Eye (tissue), 1 donor: ENCODE measurements around the gene TXNDC17.
"Not testable (repeated sequence)": the region's sequence is repeated elsewhere in the genome, so short reads cannot be mapped to it uniquely, and the experiment has no call there.

Source experiments
- DNase-seq: peaks from one replicate; pipeline ENCODE4 v3.0.0-alpha.2; 2015

The TXNDC17 gene

GRCh38 chr17:6637458-6637840 is 3.4 kb upstream of the TXNDC17 start:
- no peak for DNase-seq

GRCh38 chr17:6638046-6638908 is 2.6 kb upstream of the TXNDC17 start:
- DNase-seq: no peak

GRCh38 chr17:6639014-6639585 is 1.8 kb upstream of the TXNDC17 start:
- DNase-seq: no peak

GRCh38 chr17:6639586-6640535 is 999 bp upstream of the TXNDC17 start:
- no peak for DNase-seq

- DNase-seq: no peak
Observed at GRCh38 chr17:6641247-6641863, 495 bp downstream of the TXNDC17 start.

GRCh38 chr17:6642592-6642991 is 1.7 kb downstream of the TXNDC17 start:
- DNase-seq: no peak

- no peak for DNase-seq
Observed at GRCh38 chr17:6643451-6644125, 2.7 kb downstream of the TXNDC17 start.

GRCh38 chr17:6648181-6648580 is 7.3 kb downstream of the TXNDC17 start:
- no peak for DNase-seq

GRCh38 chr17:6651354-6651918 is 10.6 kb downstream of the TXNDC17 start, which contains the start of the genes C17orf100 and MED31:
C17orf100 (plus strand) TSS chr17:6651762; CDS start chr17:6651914, 152 bp downstream.
MED31 (minus strand) TSS chr17:6651605; CDS start chr17:6651528, 77 bp downstream.
- DNase-seq: peak; percentile 97

GRCh38 chr17:6651919-6652452 is 11.1 kb downstream of the TXNDC17 start:
- DNase-seq: no peak

GRCh38 chr17:6654841-6655731 is 14.2 kb downstream of the TXNDC17 start:
- DNase-seq: peak; percentile 56

- DNase-seq: not testable (repeated sequence)
Observed at GRCh38 chr17:6655732-6656361, 15.0 kb downstream of the TXNDC17 start.

- peak; percentile 48 for DNase-seq
Observed at GRCh38 chr17:6656797-6657632, 16.2 kb downstream of the TXNDC17 start.

- no peak for DNase-seq
Observed at GRCh38 chr17:6657633-6658287, 16.9 kb downstream of the TXNDC17 start.

- not testable (repeated sequence) for DNase-seq
Observed at GRCh38 chr17:6658411-6658810, 17.6 kb downstream of the TXNDC17 start.

- DNase-seq: no peak
Observed at GRCh38 chr17:6660101-6660500, 19.2 kb downstream of the TXNDC17 start.

- no peak for DNase-seq
Observed at GRCh38 chr17:6660805-6661463, 20.1 kb downstream of the TXNDC17 start.

- DNase-seq: no peak
Observed at GRCh38 chr17:6661464-6661848, 20.6 kb downstream of the TXNDC17 start.
